ENCODE data around the gene POLR3GL.
"Not testable (repeated sequence)": the region's sequence is repeated elsewhere in the genome, so short reads cannot be mapped to it uniquely, and the experiment has no call there.

Gene POLR3GL, protein sequence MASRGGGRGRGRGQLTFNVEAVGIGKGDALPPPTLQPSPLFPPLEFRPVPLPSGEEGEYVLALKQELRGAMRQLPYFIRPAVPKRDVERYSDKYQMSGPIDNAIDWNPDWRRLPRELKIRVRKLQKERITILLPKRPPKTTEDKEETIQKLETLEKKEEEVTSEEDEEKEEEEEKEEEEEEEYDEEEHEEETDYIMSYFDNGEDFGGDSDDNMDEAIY

DNA sequence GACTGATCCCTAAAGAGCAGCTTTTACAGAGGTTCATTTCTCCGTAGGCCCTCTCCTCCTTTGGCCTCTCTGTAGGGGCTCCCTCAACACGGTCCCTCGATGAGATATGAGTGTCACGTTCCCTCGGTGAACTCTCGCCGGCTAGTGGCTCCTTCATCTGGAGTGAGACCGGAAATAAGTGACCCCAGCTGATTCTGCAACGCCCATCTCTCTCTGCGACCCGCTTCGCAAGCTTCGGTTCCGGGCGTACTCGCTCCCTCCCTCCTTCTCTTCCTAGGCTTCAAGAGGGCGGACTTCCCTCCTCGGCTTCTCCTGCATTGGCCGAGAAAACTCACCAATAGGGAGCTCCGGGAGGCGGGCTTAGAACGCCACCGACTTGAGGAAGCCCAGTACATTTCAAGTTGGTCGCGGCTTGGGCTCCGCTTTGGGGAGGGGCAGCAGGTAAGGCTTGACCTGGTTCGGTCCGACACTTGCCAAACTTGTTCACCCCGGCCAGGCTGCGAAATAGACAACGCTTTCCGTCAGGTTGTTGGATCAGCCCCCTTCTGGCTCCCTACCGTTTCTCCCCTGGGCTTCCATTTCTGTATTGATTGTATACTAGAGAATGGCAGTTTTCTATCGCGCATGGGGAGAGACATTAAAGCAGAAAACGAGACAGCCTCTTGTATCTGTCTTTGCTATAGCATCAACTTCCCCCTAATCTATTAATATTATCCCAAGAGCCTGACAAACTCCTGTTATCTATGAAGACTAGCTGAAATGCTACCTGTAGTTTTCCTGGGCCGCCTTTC lies at the start of gene POLR3GL, which contains the start of gene ANKRD34A:
POLR3GL (plus strand) TSS at position 363 of the 791 bp plus-strand sequence. CDS start 10,176 bp downstream, outside the sequence.
ANKRD34A (minus strand) TSS at position 248 of the 791 bp plus-strand sequence. CDS start 2,816 bp downstream, outside the sequence.
- DNase-seq (ENCODE audit: low spot score), result peak; percentile 97

DNA sequence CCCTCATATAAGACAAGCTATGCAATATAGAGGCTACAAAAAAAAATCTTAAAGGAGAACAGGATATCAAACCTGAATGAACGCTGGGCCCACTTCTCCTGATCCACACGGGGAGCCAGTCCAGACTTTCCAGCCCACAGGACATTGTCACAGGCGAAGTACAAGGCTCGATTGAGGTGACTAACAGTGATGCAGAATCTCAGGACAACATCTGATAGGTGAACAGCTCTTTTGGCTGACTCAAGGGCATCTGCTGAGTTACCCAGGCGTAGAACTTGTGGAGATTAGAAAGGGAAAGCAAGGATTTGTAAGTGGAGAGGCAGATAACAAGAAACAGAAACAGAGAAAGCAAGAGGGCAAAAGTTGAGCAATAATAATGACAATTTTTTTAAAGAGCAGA lies 47.7 kb upstream of the POLR3GL start:
- DNase-seq (ENCODE audit: low spot score), result no peak

DNA sequence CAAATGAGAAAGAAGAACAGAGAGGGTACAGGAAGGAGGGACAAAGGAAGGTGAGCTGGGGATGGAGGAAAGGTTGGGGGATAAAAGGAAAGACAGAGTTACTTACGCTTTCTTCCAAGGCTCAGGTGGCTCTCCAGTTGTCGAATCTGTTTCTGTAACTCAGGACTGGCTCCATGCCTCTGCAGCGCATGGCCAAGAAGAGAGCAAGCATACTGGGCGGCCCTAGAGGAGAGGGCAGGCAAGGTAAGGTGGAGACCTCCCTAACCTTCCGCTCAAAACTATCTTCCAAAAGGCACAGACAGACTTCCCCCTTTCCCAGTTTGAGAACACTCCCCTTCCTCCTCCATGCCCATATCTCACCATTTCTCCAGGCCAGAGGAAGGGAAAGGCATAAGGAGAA lies 46.9 kb upstream of the POLR3GL start:
- DNase-seq (ENCODE audit: low spot score), result no peak

DNA sequence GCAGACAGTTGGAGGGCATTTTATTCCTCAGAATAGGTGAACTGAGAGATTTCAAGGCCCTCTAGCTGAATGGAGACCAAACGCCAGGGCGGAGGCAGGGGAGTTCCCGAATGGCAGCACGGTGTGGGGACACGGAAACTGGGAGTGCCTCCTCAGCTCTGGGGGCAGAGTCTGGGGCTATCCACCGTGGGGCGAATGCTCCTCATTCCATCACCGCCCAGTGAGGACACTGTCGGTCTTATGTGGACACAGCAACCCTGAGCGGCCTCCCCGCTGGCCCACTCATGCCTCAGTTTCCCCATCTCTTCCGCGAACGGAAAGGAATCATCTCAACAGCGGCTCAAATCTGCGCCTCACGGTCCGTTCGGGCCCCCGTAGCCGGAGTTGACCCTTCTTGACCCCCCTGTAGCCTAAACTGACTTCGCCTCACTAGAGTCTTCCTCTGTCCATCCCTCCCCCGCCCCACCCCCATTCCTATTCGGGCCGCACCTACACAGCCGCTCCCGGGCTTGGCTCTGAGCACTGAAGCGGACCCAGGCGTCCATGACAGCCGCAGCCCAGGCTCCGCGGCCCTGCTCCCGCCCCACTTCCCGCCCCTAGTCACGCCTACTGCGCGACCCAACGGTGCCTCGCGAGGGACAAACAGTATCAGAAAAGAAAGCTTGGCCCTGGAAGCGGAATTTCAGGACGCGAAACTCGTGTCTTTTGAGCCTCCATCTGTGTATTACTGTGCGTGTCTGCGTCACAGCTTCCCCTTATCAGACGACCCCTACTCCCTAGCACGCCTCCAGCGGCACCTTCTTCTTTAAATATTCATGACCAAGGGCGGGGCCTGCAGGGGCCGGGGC lies 46.1 kb upstream of the POLR3GL start, which contains the start of gene PEX11B:
PEX11B (minus strand) TSS at position 574 of the 848 bp plus-strand sequence; CDS start at position 545, 29 bp downstream.
- peak; percentile 90 for DNase-seq (ENCODE audit: low spot score)

DNA sequence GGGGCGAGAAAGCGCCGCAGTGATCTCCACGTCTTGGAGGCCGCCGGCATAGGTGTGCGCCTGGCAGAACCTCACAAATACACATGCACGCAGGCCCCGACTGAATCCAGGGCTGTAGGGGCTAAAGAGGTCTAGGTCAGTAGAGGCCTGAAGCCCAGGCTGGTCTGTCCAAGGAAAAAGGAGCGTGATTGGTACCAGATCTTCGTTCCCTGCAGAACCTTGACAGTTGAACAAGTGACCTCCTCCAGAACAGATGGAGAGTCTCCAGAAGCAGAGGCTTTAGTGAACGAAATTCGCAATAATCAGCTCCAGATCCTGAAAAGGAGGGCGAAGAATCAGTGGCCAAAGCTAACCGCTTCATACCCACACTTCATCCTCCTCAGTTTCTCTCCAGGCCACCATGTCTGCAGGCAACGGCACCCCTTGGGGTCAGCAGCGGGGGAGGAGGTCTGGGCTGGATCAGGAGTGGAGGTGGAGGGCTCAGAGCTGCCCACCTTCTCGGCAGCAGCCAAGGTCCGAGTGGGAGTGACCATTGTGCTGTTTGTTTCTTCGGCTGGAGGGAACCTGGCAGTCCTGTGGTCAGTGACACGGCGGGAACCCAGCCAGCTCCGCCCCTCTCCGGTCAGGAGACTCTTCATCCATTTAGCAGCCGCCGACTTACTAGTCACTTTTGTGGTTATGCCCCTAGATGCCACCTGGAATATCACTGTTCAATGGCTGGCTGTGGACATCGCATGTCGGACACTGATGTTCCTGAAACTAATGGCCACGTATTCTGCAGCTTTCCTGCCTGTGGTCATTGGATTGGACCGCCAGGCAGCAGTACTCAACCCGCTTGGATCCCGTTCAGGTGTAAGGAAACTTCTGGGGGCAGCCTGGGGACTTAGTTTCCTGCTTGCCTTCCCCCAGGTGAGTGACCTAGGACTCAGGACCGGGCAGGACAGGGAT lies 45.2 kb upstream of the POLR3GL start:
- DNase-seq (ENCODE audit: low spot score), result peak; percentile 28

DNA sequence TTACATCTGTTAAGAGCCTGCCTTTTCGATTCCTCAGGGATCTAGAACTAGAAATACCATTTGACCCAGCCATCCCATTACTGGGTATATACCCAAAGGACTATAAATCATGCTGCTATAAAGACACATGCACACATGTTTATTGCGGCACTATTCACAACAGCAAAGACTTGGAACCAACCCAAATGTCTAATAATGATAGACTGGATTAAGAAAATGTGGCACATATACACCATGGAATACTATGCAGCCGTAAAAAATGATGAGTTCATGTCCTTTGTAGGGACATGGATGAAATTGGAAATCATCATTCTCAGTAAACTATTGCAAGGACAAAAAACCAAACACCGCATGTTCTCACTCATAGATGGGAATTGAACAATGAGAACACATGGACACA lies 44.2 kb upstream of the POLR3GL start:
- DNase-seq (ENCODE audit: low spot score), result not testable (repeated sequence)

DNA sequence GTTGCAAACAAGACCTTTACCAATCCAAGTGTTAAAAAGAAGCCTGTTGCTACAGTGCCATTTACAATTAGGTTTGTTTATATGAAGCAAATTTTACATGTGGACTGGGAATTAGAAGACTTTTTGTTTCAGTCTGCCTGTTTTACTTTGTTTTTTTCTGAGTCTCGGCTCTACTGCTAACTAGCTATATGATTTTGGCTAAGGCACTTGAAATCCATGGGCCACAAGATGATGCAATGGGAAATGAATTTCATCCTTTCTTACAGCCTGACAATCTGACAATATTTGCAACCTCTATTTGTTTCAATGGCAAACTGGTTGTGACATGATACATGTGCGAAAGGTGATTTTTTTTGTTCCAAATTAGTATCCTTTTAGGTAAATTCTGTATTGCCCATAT lies 42.2 kb upstream of the POLR3GL start:
- no peak for DNase-seq (ENCODE audit: low spot score)

DNA sequence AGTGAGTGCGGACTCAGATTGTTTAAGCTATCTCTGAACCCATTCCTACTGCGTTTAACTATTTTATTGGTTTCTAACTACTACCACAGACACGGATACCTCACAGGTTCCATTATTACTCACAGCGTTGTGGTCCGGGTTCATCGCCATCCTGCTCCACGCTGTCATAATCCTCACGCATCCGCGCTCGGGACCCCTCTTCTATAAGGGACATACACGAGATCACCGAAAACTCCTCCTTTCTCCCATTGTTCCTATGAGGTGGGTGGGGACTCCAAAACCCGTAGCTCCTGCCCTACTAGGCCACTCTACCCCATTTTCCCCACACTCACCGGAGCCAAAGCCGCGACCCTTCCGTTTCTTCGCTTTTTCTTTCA lies 37.8 kb upstream of the POLR3GL start:
- peak; percentile 64 for DNase-seq (ENCODE audit: low spot score)

DNA sequence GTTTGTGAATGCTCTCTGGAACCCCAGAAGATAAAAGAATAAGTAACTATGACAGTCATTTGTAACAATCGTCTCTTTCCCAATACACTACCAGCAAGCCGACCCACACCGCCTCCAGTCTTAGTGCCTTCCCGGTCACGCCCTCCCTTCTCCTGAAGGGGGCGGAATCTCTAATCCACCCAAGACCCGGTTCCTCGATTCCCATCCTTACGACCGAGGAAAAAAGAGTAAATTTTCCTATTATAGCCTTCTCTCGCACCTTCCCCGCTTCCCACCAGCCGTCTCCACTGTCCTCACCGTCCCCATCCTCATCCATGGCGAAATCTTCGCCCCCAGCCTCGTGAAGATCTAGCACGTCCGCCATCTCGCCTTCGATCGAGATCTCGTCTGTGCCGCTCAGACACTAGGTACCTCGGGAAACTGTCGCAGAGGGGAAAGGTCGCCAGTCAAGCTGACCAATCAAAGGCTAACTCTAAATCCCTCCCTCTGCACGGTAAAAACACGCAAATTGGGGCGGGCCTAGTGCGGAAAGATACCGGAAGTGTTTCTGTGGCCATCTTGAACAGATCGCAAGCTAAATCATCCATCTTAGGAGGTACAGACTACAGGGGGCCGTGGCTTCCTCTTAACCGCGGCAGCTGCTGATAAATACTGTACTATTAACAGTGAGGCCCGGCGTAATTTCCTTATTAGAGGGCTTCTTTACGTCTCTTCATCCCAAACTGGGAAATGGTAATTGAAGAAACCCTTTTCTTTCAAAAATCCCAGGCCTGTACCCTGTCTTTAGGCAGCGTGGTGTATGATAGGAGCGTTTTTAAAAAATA lies 37.2 kb upstream of the POLR3GL start, which contains the start of gene RBM8A:
RBM8A (minus strand) TSS at position 422 of the 824 bp plus-strand sequence; CDS start at position 364, 58 bp downstream.
- DNase-seq (ENCODE audit: low spot score), result peak; percentile 98

DNA sequence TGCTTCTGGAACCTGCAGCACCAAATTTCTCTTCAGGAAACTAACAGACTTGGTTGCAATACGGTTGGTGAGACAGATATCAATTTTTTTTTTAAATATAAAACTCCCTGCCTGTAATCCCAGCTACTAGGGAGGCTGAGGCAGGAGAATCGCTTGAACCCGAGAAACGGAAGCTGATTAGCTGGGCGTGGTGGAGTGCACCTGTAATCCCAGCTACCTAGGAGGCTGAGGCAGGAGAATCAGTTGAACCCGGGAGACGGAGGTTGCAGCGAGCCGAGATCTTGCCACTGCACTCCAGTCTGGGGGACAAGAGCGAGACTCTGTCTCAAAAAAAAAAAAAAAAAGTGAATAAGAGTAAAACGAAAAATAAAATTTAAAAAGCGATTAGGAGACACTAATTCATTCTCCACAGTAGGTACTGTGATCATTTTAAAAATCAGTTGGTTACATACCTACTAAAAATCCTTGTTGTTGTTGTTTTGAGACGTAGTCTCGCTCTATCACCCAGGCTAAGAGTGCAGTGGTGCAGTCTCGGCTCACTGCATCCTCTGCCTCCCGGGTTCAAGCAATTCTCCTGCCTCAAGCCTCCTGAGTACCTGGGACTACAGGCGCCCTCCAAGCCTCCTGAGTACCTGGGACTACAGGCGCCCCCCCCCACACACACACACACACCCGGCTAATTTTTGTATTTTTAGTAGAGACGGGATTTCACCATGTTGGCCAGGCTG lies 36.4 kb upstream of the POLR3GL start:
- DNase-seq (ENCODE audit: low spot score), result no peak

DNA sequence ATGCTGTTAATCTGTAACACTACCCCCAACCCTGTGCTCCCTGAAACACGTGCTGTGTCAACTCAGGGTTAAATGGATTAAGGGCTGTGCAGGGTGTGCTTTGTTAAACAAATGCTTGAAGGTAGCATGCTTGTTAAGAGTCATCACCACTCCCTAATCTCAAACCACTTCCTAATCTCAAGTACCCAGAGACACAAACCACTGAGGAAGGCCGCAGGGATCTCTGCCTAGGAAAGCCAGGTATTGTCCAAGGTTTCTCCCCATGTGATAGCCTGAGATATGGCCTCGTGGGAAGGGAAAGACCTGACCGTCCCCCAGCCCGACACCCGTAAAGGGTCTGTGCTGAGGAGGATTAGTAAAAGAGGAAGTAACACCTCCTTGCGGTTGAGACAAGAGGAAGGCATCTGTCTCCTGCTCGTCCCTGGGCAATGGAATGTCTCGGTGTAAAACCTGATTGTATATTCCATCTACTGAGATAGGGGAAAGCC lies 31.9 kb upstream of the POLR3GL start:
- DNase-seq (ENCODE audit: low spot score), result peak; percentile 55

DNA sequence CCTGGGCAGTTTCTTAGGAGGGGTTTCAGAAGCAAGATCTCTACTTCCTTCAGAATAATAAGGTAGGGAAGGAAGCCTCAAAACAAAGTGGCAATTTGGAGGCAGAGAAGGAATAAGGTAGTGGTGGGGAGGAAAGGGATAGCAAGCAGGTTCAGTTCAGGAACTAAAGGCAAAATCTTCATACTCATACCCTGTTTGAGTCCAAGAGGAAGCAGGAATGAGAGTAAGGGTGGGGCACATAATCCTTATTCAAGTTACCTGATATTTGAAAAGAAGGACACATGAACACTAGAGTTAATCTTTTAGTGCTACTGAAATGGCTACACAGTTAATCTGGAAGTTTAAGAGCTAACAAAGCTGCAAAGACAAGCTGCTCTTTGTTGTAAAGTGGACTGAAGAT lies 28.8 kb upstream of the POLR3GL start:
- no peak for DNase-seq (ENCODE audit: low spot score)

DNA sequence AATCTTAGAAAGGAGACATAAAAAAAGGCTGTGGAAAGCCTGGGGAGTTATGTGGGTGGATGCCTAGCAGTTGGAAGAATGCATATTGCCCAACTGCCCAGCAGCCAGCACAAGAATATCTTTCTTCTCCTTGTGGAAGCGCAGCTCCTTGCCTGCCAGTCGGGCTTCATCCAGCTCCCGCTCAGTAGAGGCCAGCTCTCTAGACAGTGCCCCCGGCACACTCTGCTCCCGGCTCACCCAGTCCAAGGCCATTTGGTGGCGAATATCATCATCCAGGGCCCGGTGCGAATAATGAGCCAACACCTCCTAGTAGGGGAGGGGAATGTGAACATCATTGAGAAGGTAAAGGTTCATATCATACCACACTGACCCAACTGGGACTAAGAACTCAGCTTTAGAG lies 28.2 kb upstream of the POLR3GL start:
- DNase-seq (ENCODE audit: low spot score), result no peak

DNA sequence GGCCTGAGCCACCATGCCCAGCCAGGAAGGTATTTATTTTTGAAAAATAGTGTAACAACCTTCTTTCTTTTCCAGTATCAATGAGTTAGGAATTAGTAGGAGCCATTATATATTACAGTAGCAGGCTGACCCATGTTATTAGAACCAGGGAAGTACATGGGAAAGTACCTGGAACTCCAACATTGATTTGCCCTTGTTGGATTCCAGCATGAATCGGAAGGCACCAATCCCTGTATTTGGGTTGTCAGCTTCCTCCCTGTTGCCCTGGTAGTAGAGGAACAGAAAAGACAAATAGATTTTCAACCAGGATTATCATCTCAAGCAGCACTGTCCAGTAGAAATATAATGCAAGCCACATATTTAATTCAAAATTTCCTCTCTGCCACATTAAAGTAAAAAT lies 27.1 kb upstream of the POLR3GL start:
- no peak for DNase-seq (ENCODE audit: low spot score)

DNA sequence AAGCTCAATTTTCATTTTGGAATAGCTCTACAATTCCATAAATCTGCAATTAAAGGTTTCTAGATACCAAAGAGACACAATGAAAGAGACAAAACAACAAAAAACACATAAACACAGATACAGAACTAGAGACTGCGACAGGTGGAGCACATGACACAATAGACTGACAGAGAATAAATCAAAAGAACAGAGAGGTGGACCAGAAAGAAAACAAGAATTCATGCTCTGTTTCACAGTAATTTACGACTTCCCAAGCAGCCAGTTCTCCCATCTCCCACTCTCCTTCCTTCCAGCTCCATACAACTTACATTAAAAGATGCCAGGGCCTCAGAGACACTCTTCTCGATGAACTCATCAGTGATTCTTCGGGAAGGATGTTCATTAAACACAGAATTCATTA lies 22.1 kb upstream of the POLR3GL start:
- DNase-seq (ENCODE audit: low spot score), result no peak

DNA sequence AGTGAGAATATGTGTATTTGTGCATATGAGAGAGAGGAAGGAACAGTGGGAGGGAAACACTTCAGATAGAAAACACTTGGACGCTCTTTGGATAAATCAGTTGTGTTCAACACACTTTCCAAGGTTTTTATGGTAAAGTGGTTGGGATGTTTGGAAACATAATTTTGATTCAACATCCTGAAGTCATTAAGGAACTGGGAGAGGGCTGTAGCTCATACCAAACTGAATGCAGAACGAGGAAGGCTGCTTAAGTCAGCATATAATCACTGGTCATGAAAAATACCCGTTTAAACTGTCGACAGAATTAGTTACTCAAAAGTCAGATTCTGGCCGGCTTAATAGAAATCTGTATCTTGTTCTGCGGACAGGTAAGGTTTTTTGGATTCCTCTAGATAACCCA lies 21.6 kb upstream of the POLR3GL start:
- no peak for DNase-seq (ENCODE audit: low spot score)

DNA sequence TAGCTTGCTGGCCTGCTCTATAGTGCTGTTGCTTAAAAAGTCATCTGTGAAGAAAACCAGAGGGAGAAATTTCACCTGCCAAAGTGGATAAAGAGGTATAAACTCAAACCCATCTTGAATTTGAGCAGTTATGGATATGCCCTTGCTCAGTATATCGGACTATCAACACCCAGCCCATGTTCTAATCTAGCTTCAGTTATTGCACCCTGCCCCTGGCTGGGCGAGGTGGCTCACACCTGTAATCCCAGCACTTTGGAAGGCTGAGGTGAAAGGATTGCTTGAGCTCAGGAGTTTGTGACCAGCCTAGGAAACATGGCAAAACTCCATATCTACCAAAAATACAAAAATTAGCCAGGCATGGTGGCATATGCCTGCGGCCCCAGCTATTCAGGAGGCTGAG lies 20.0 kb upstream of the POLR3GL start:
- DNase-seq (ENCODE audit: low spot score), result no peak

DNA sequence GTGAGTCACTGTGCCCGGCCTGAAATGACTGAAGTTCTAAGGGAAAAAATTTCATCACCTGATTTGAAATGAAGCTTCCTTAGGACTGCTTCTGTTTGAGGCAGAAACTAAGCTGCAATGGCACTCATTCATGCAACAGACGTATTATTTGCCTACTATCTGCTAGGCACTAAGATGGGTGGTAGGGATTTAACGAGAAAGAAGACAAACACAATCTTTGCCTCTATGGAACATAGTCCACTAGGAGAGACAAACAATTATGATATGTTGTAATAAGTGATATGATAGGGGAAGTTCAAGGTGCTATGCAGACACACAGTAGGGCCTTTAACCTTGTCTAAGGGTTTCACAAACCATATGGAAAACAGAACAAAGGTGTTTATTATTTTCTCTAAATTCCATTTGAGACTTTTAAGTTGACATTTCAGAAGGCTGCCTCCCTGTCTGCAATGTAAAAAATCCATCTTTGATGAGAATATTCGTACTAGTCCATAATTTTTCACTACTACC lies 18.0 kb upstream of the POLR3GL start:
- DNase-seq (ENCODE audit: low spot score), result no peak

DNA sequence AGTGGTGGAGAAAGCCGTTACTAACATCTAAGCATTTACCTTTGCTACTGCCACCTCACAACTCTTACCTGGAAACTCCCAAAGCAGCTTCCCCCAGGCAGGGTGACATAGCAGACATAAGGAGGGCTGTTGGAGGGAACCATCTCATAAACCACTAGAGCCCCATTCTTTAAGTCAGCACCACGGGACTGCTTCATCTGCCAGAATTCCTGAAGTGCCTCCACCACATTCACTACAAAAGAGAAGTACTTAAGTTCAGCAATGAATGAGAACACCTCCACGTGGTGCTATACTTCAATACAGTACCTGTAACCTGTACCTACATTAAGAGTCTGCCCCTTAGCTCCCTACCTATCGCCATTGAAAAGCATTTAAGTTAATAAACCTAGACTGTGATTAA lies 16.9 kb upstream of the POLR3GL start:
- no peak for DNase-seq (ENCODE audit: low spot score)
